H1 (cell line): ENCODE results near the gene GLT8D2. TPM values are rescaled to one million over a fixed set of nuclear protein-coding genes. Genes with fewer than 3 reads are reported as not detected.

Source experiments
- CTCF ChIA-PET: fragments of 300-600 bp; sonication (Branson Sonifier 250); formaldehyde crosslinking; loops from one replicate; lab custom pipeline; 2021; ENCODE audit not compliant: partially characterized antibody; lab: Charles Lee
- POLR2A ChIA-PET: fragments of 300-600 bp; sonication (Branson Sonifier 250); formaldehyde crosslinking; loops from one replicate; lab custom pipeline; 2021; ENCODE audit warnings: inconsistent platforms; ENCODE audit not compliant: partially characterized antibody; lab: Charles Lee
- DNase-seq, 2 experiments: peaks; one replicate each; pipeline versions ENCODE4 v3.0.0 to v3.0.0-alpha.2; 2010 to 2022; ENCODE audit warnings: low spot score in 2 of 2, low read depth in 1 of 2, mixed read lengths in 1 of 2
- FAIRE-seq: peaks from 2 replicates; lab custom pipeline; 2011; peaks lifted over from hg19 to GRCh38; lab: Jason Lieb, UNC
- H2AFZ ChIP-seq: 2 replicates; pipeline ENCODE4 v1.8.1; 2012; ENCODE audit warnings: low read length, inconsistent platforms
- H2AK5ac ChIP-seq: 2 replicates; pipeline ENCODE4 v1.6.1; 2013; ENCODE audit warnings: low read depth, low read length
- H2BK120ac ChIP-seq: replicated peaks from 2 replicates; pipeline ENCODE3; 2013; ENCODE audit warnings: low read depth, low read length, inconsistent platforms
- H2BK12ac ChIP-seq: 2 replicates; pipeline ENCODE4 v1.6.1; 2013; ENCODE audit warnings: low read depth, low read length
- H2BK15ac ChIP-seq: 2 replicates; pipeline ENCODE4 v1.6.1; 2013; ENCODE audit warnings: low read length
- H2BK20ac ChIP-seq: 2 replicates; pipeline ENCODE4 v1.6.1; 2013; ENCODE audit warnings: low read length
- H2BK5ac ChIP-seq: 2 replicates; pipeline ENCODE4 v1.6.1; 2013; ENCODE audit warnings: low read depth, low read length
- H3K14ac ChIP-seq: 2 replicates; pipeline ENCODE4 v1.6.1; 2013; ENCODE audit warnings: inconsistent platforms; ENCODE audit not compliant: insufficient read length
- H3K18ac ChIP-seq: 2 replicates; pipeline ENCODE4 v1.6.1; 2013; ENCODE audit warnings: low read length; ENCODE audit errors: extremely low read depth
- H3K23ac ChIP-seq: 2 replicates; pipeline ENCODE4 v1.6.1; 2013; ENCODE audit warnings: inconsistent platforms; ENCODE audit not compliant: insufficient read length
- H3K23me2 ChIP-seq: 2 replicates; pipeline ENCODE4 v1.6.1; 2013; ENCODE audit warnings: low read depth, low read length
- H3K27ac ChIP-seq: 2 replicates; pipeline ENCODE4 v1.6.1; 2011; ENCODE audit warnings: low read depth, low read length, inconsistent platforms
- H3K27me3 ChIP-seq, 4 experiments: replicated peaks in 1 of 4; 1 replicate in 1 of 4; 2 replicates in 3 of 4; pipeline versions ENCODE4 v1.6.1 to v1.8.1; 2011 to 2013; ENCODE audit warnings: low read length in 3 of 4, mild to moderate bottlenecking in 3 of 4, inconsistent platforms in 2 of 4, mixed read lengths in 2 of 4, moderate library complexity in 1 of 4; ENCODE audit not compliant: control insufficient read depth in 3 of 4, insufficient read depth in 3 of 4; ENCODE audit errors: extremely low read depth in 1 of 4
- H3K36me3 ChIP-seq, 4 experiments: 2 replicates each; pipeline versions ENCODE4 v1.6.1 to v1.8.1; 2011 to 2013; ENCODE audit warnings: mild to moderate bottlenecking in 4 of 4, low read length in 3 of 4, moderate library complexity in 2 of 4, control low read depth in 1 of 4, inconsistent platforms in 1 of 4; ENCODE audit not compliant: insufficient read depth in 4 of 4, control insufficient read depth in 2 of 4
- H3K4ac ChIP-seq: replicated peaks from 2 replicates; pipeline ENCODE3; 2013; ENCODE audit warnings: low read length, low read depth, mixed read lengths, inconsistent platforms; ENCODE audit not compliant: insufficient read length
- H3K4me1 ChIP-seq, 4 experiments: replicated peaks in 1 of 4; 1 replicate in 1 of 4; 2 replicates in 3 of 4; pipeline versions ENCODE4 v1.6.1 to v1.8.1; 2011 to 2013; ENCODE audit warnings: low read length in 3 of 4, inconsistent platforms in 2 of 4, mixed read lengths in 1 of 4; ENCODE audit not compliant: insufficient read depth in 4 of 4, control insufficient read depth in 3 of 4
- H3K4me2 ChIP-seq, 2 experiments: 2 replicates each; pipeline versions ENCODE4 v1.6.1 to v1.8.1; 2011 to 2013; ENCODE audit warnings: low read depth in 2 of 2, low read length in 2 of 2, control low read depth in 1 of 2, inconsistent platforms in 1 of 2, mild to moderate bottlenecking in 1 of 2; ENCODE audit not compliant: insufficient read depth in 1 of 2
- H3K4me3 ChIP-seq, 4 experiments: fragments of 200-600, 300-600 bp in 1 of 4; sonication (generic), shearing (Covaris generic), sonication (Bioruptor Twin) in 1 of 4; 2 replicates each; pipeline versions ENCODE4 v1.5.1 to v1.8.1; 2011 to 2016; ENCODE audit warnings: low read length in 4 of 4, low read depth in 3 of 4, control low read depth in 2 of 4, inconsistent platforms in 2 of 4, mild to moderate bottlenecking in 2 of 4, mixed read lengths in 1 of 4, moderate library complexity in 1 of 4; ENCODE audit not compliant: insufficient read depth in 2 of 4; ENCODE audit errors: extremely low read depth in 1 of 4
- H3K56ac ChIP-seq: replicated peaks from 2 replicates; pipeline ENCODE3; 2013; ENCODE audit warnings: low read depth, mild to moderate bottlenecking, mixed read lengths, low read length, inconsistent platforms; ENCODE audit not compliant: insufficient read length
- H3K79me1 ChIP-seq: 2 replicates; pipeline ENCODE4 v1.6.1; 2013; ENCODE audit warnings: low read depth, low read length, control low read depth
- H3K79me2 ChIP-seq, 2 experiments: 2 replicates each; pipeline versions ENCODE4 v1.6.1 to v1.8.1; 2012 to 2013; ENCODE audit warnings: low read length in 2 of 2, mild to moderate bottlenecking in 2 of 2, inconsistent platforms in 1 of 2; ENCODE audit not compliant: insufficient read depth in 2 of 2, control insufficient read depth in 1 of 2
- H3K9ac ChIP-seq, 4 experiments: replicated peaks in 1 of 4; 1 replicate in 1 of 4; 2 replicates in 3 of 4; pipeline versions ENCODE4 v1.6.1 to v1.8.1; 2011 to 2013; ENCODE audit warnings: low read depth in 3 of 4, low read length in 3 of 4, control low read depth in 2 of 4, mild to moderate bottlenecking in 2 of 4, moderate library complexity in 2 of 4, inconsistent platforms in 1 of 4; ENCODE audit errors: extremely low read depth in 1 of 4
- H3K9me3 ChIP-seq, 2 experiments: 2 replicates each; pipeline versions ENCODE4 v1.6.1 to v1.8.1; 2012 to 2013; ENCODE audit warnings: mild to moderate bottlenecking in 2 of 2, moderate library complexity in 2 of 2, control low read depth in 1 of 2, inconsistent platforms in 1 of 2, low read depth in 1 of 2, low read length in 1 of 2, mixed read lengths in 1 of 2; ENCODE audit not compliant: insufficient read depth in 2 of 2
- H4K20me1 ChIP-seq, 2 experiments: replicated peaks in 1 of 2; 2 replicates each; pipeline versions ENCODE3 to v1.8.1; 2011 to 2013; ENCODE audit warnings: inconsistent platforms in 2 of 2, low read length in 2 of 2, mild to moderate bottlenecking in 1 of 2; ENCODE audit not compliant: insufficient read depth in 2 of 2, control insufficient read depth in 1 of 2
- H4K5ac ChIP-seq: 2 replicates; pipeline ENCODE4 v1.6.1; 2013; ENCODE audit warnings: low read length, low read depth, mixed read lengths, inconsistent platforms; ENCODE audit not compliant: insufficient read length
- H4K8ac ChIP-seq: 2 replicates; pipeline ENCODE4 v1.8.0; 2013; ENCODE audit warnings: mild to moderate bottlenecking, moderate library complexity, low read length, inconsistent platforms; ENCODE audit not compliant: insufficient read depth; ENCODE audit errors: extremely low read depth
- H4K91ac ChIP-seq: replicated peaks from 2 replicates; pipeline ENCODE3; 2013; ENCODE audit warnings: low read length, mixed read lengths, inconsistent platforms; ENCODE audit not compliant: insufficient read length
- EZH2 ChIP-seq: fragments of 200-600 bp; sonication (generic); IDR thresholded peaks from 2 replicates; pipeline ENCODE4 v1.7.1; 2012; ENCODE audit warnings: low read depth, mild to moderate bottlenecking, moderate library complexity, low read length, inconsistent platforms; ENCODE audit not compliant: severe bottlenecking
- FOSL1 ChIP-seq: IDR thresholded peaks from 2 replicates; pipeline ENCODE4 v1.6.1; 2011; ENCODE audit warnings: mild to moderate bottlenecking, low read depth, low read length, moderate library complexity; ENCODE audit not compliant: insufficient read depth
- KDM4A ChIP-seq: IDR thresholded peaks from one replicate; pipeline ENCODE4 v1.7.1; 2012; ENCODE audit warnings: low read depth, mild to moderate bottlenecking, moderate library complexity, low read length, inconsistent platforms; ENCODE audit not compliant: severe bottlenecking
- NANOG ChIP-seq: IDR thresholded peaks from 2 replicates; pipeline ENCODE4 v1.6.1; 2011; ENCODE audit warnings: low read length, low read depth, mild to moderate bottlenecking, inconsistent platforms; ENCODE audit not compliant: insufficient read depth, poor library complexity, severe bottlenecking
- SAP30 ChIP-seq: fragments of 300-600 bp; sonication (generic); IDR thresholded peaks from 2 replicates; pipeline ENCODE4 v1.7.1; 2012; ENCODE audit warnings: low read length, moderate library complexity, mild to moderate bottlenecking, inconsistent platforms; ENCODE audit not compliant: insufficient read depth, insufficient replicate concordance
- TAF7 ChIP-seq: optimal IDR thresholded peaks from 2 replicates; pipeline ENCODE3; 2011; ENCODE audit warnings: low read depth, mild to moderate bottlenecking, inconsistent platforms, low read length, moderate library complexity, borderline replicate concordance
- TCF12 ChIP-seq: IDR thresholded peaks from 2 replicates; pipeline ENCODE4 v1.6.1; 2011; ENCODE audit warnings: low read depth, mild to moderate bottlenecking, low read length
- WGBS, 2 experiments: shearing (Covaris generic) in 1 of 2; methylation state at CpG; one replicate each; pipeline versions ENCODE4 v1.1.6 to v1.1.7; 2013 to 2015; ENCODE audit warnings: low lambda C conversion rate in 2 of 2, mixed read lengths in 2 of 2, inconsistent platforms in 1 of 2, low coverage in 1 of 2, missing lambda C conversion rate in 1 of 2; ENCODE audit not compliant: insufficient replicate concordance in 2 of 2, insufficient coverage in 1 of 2, insufficient read length in 1 of 2; ENCODE audit errors: extremely low coverage in 1 of 2, missing lambda C conversion rate in 1 of 2; 5-methylcytosine and 5-hydroxymethylcytosine counted together
- polyA plus RNA-seq, 7 experiments: library from polyadenylated mRNA; depleted of rRNA in 3 of 7; stranded (reverse) in 5 of 7; unstranded in 2 of 7; fragments of >200 nt in 5 of 7; fragments of 200-250 nt in 2 of 7; gene quantifications; 1 replicate in 5 of 7; 2 replicates in 1 of 7; 4 replicates in 1 of 7; pipeline versions ENCODE4 v1.2.1 to v1.2.3, GENCODE V29; 2011 to 2013; ENCODE audit warnings: missing spikeins in 2 of 7, mixed read lengths in 2 of 7
- total RNA-seq: library from RNA; stranded (reverse); fragmentation: NEBNext Ultra II Directional; extraction: Animal tissue kit (Norgen Biotek cat#: 25700); gene quantifications from 2 replicates; pipeline ENCODE4 v1.2.1, GENCODE V29; 2021

GLT8D2 gene
- total and polyA plus RNA-seq, 2 of the 8 experiments (the other 6 are each of a cell fraction or from before 2014, with no cell fraction given): 6.8 to 9.8 TPM

DNA sequence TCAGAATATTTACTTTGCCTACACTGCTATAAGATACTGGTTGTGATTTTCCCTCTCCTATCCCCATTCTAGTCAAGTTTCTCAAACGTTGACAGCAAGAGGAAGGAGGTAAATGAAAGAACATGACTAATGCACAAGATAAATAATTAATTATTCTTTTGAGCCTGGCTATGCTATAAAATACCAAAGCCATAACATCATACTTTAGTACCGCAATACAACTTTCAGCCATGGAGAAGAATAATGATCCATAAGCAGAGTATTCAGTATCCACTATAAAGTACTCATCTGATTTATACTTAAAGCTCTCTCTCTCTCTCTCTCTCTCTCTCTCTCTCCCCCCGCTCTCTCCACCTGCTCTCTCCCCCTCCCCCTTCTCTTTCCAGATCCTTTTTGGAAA, 43.1 kb downstream of the GLT8D2 start:
- Histone ChIP-seq H3K23ac (no peak overlapping the region), H3K56ac (no peak overlapping the region), H3K14ac (no peak overlapping the region), H3K79me1 (no peaks in the 10 kb centered on the region), H3K23me2 (no peaks in the 10 kb centered on the region), H2BK20ac (no peak overlapping the region), H3K4ac (no peak overlapping the region), H3K36me3 (no peaks in the 10 kb centered on the region), H2AK5ac (no peak overlapping the region), H3K18ac (no peak overlapping the region), H2AFZ (no peak overlapping the region), H4K8ac (no peak overlapping the region), H3K79me2 (no peaks in the 10 kb centered on the region), H4K5ac (no peak overlapping the region), H3K9me3 (0 out of 4 replicates have a peak, but pooled peaks cover 0 to 3% of the 10 kb centered on the region in 2 experiments), H4K91ac (no peak overlapping the region), H4K20me1 (no peaks in the 10 kb centered on the region), H2BK120ac (no peak overlapping the region), H3K27me3 (no peaks in the 10 kb centered on the region), H3K27ac (no peak overlapping the region), H2BK5ac (no peak overlapping the region), H2BK12ac (no peak overlapping the region), H3K9ac (no peak overlapping the region), H3K4me1 (no peaks in the 10 kb centered on the region), H3K4me2 (no peak overlapping the region), H2BK15ac (no peak overlapping the region), H3K4me3 (no peak overlapping the region)
- POLR2A ChIA-PET: interaction anchor here (1.4 kb wide), 1 partner anchor 56 kb away, joined by 3 read pairs; no protein-coding TSS in a partner anchor
- no peak for FAIRE-seq
- DNase-seq: no peak
- TF ChIP-seq KDM4A (no peak), TAF7 (no peak), FOSL1 (no peak), TCF12 (no peak), EZH2 (no peak), SAP30 (no peak), NANOG (no peak)
- CTCF ChIA-PET: no interaction called here
- WGBS, 2 experiments: 72% methylated on average over 2 of the region's 3 CpGs; no CpG with 5 or more reads in 1 of the 2 experiments
